ENCODE measurements around the gene PPP2R2C. TPM values are rescaled to one million over a fixed set of nuclear protein-coding genes. Genes with fewer than 3 reads are reported as not detected.

Gene PPP2R2C
- total RNA-seq, 1 experiment from 2014 or later, result 8.1 TPM

- Histone ChIP-seq H3K9ac (ENCODE audit: extremely low read depth, insufficient read length, low read length) (no peak overlapping the region), H3K27me3 (ENCODE audit: insufficient read depth, low read length) (no peaks in the 10 kb centered on the region), H2BK12ac (ENCODE audit: insufficient read length, low read depth, low read length) (no peak overlapping the region), H2BK20ac (ENCODE audit: low read depth, low read length, poor library complexity, severe bottlenecking) (no peak overlapping the region), H2AK5ac (ENCODE audit: insufficient read length, low read length) (no peak overlapping the region), H3K9me3 (ENCODE audit: control insufficient read depth, low read depth, low read length) (no peaks in the 10 kb centered on the region), H2BK5ac (ENCODE audit: insufficient read length, low read length) (no peak overlapping the region), H4K20me1 (ENCODE audit: control insufficient read depth, insufficient read depth, insufficient read length) (no peaks in the 10 kb centered on the region), H3K4me2 (ENCODE audit: insufficient read depth, insufficient read length, low read length) (no peak overlapping the region), H3T11ph (ENCODE audit: low read length) (no peak overlapping the region), H3K79me2 (ENCODE audit: insufficient read depth, low read length) (no peaks in the 10 kb centered on the region), H4K8ac (replicated peaks; ENCODE audit: insufficient read length, low read depth, low read length) (no peak overlapping the region), H3K18ac (ENCODE audit: insufficient read length, low read depth, low read length) (no peak overlapping the region), H2AFZ (ENCODE audit: low read length) (no peak overlapping the region), H4K5ac (ENCODE audit: insufficient read length, low read depth, low read length) (no peak overlapping the region), H3K56ac (ENCODE audit: insufficient read length, low read depth, low read length) (no peak overlapping the region), H4K91ac (ENCODE audit: insufficient read length, low read depth, low read length) (no peak overlapping the region), H3K14ac (ENCODE audit: insufficient read depth, low read length) (no peak overlapping the region; the same call in 1 of the 2 replicates), H3K23ac (ENCODE audit: insufficient read length, low read depth, low read length) (no peak overlapping the region), H3K4ac (ENCODE audit: low read depth, low read length) (no peak overlapping the region), H3K79me1 (ENCODE audit: insufficient read depth, low read depth, low read length, poor library complexity, severe bottlenecking) (no peaks in the 10 kb centered on the region), H3K23me2 (ENCODE audit: insufficient read length, low read depth, low read length, poor library complexity, severe bottlenecking) (no peaks in the 10 kb centered on the region), H3K4me1 (ENCODE audit: insufficient read depth, low read length) (no peaks in the 10 kb centered on the region), H2BK15ac (ENCODE audit: low read depth, low read length) (no peak overlapping the region), H2BK120ac (ENCODE audit: low read depth, low read length, poor library complexity, severe bottlenecking) (no peak overlapping the region), H3K27ac (ENCODE audit: insufficient read length, low read depth, low read length) (no peak overlapping the region)
- TF ChIP-seq CTCF (conservative IDR thresholded peaks at IDR 0.05), result no peak
- H3K27ac Mint-ChIP-seq, result no peak overlapping the region; a peak in 1 of 7 replicates
- peaks cover 19 to 35% (median 34%) of the 10 kb centered on the region in 3 experiments; a peak in 6 of 7 replicates for H3K36me3 Mint-ChIP-seq (ENCODE audit: insufficient read depth in 1 of 3, low read depth in 3 of 3)
- no peaks in the 10 kb centered on the region for H3K27me3 Mint-ChIP-seq (ENCODE audit: low read depth)
- no peak for DNase-seq
- WGBS (ENCODE audit: extremely low coverage, insufficient read length, low lambda C conversion rate), result no CpG with 5 or more reads among the region's 9 CpGs
- no peaks in the 10 kb centered on the region for H3K4me1 Mint-ChIP-seq
- no peak overlapping the region for H3K4me3 Mint-ChIP-seq
- no peaks in the 10 kb centered on the region; a peak in 1 of 5 replicates for H3K9me3 Mint-ChIP-seq
Observed at GRCh38 chr4:6296026-6296425, 176.4 kb downstream of the PPP2R2C start.

Measured in H9 (cell line).